Colonic mucosa (tissue), 4 donors: ENCODE data around the gene AHCY. TPM values are rescaled to one million over a fixed set of nuclear protein-coding genes. Genes with fewer than 3 reads are reported as not detected.
"Not testable (repeated sequence)": the region's sequence is repeated elsewhere in the genome, so short reads cannot be mapped to it uniquely, and the experiment has no call there.

Source experiments
- DNase-seq: peaks from one replicate; pipeline ENCODE4 v3.0.0-alpha.2; 2020
- H3K27ac ChIP-seq: fragments of 200-600 bp; one replicate; pipeline ENCODE4 v1.8.0; 2021
- H3K27me3 ChIP-seq: fragments of 200-600 bp; one replicate; pipeline ENCODE4 v1.8.0; 2021
- H3K36me3 ChIP-seq: fragments of 200-600 bp; one replicate; pipeline ENCODE4 v1.8.0; 2021
- H3K4me1 ChIP-seq: fragments of 200-600 bp; one replicate; pipeline ENCODE4 v1.8.0; 2021; ENCODE audit warnings: mild to moderate bottlenecking
- H3K4me3 ChIP-seq: fragments of 200-600 bp; one replicate; pipeline ENCODE4 v1.8.0; 2021
- H3K9ac ChIP-seq, 2 donors: one replicate each; pipeline ENCODE4 v1.7.0; 2013; ENCODE audit warnings: control low read depth in 2 of 2, low read depth in 2 of 2, low read length in 2 of 2
- H3K9me3 ChIP-seq: fragments of 200-600 bp; one replicate; pipeline ENCODE4 v1.8.0; 2021
- intact Hi-C: fragments of 100-400 bp; cut with DNase I; formaldehyde crosslinking; loops from one replicate; pipeline ENCODE4 v1.14.1; 2022
- total RNA-seq, 2 donors: library from RNA; stranded (reverse); fragmentation: NEBNext Ultra II Directional in 1 of 2; extraction: Animal tissue kit (Norgen Biotek cat#: 25700) in 1 of 2; gene quantifications; one replicate each; pipeline ENCODE4 v1.2.1, GENCODE V29; 2021
- TF ChIP-seq, protein P1 (sequence below): fragments of 200-600 bp; IDR thresholded peaks from one replicate; pipeline ENCODE4 v1.8.0; 2022; ENCODE audit warnings: antibody characterized with exemption, mild to moderate bottlenecking
- donor health status: healthy.
- donor health status: DM: no; HTN: no; CAD: no.
- donor health status: DM: no; HTN: no; CAD: no.

Gene AHCY
- total RNA-seq, result 100 to 1,000 TPM in 1 of 2 donors, 10 to 100 TPM in 1; 79.4 to 192 TPM

DNA sequence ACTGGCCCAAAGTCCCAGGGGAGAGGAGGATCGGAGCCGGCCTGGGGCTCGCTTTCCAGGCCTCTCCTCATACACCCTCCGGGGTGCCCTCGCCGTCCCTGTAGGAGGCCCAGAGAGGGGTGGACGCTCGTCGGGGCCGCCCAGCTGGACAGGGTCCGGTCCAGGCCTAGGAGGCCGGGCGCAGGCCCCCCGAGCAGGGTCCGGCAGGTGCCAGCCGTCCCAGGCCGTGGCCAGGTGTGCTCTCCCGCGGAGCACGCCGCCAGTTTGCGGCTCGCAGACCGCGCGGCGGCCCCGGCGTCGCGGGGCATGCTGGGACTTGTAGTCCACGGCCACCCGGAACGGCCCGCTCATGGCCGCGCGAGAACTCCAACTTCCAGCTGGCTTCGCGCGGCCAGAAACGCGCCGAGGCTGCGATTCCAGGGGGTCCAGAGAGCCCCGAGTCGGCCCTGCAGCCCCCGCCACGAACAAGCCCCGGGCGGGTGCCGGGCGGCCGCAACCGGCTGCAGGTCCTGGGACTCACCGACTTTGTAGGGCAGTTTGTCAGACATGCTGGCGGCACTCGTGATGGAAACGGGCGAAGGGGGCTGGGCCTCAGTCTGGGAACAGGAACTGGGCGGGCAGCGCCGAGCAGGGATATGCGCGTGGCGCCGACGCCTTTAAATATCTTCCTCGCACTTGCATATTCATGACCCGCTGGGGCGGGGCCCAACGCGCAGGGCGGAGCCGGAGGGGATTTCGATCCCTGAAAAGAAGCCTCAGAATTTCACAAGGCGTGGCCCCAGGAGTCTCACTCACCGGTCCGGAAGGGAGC lies at the start of gene AHCY:
Gene AHCY (minus strand): TSS at position 633 of the 811 bp plus-strand sequence. CDS start 85 bp downstream, at position 548.
- H3K9me3 ChIP-seq, result no peaks in the 10 kb centered on the region
- TF ChIP-seq, protein P1, sequence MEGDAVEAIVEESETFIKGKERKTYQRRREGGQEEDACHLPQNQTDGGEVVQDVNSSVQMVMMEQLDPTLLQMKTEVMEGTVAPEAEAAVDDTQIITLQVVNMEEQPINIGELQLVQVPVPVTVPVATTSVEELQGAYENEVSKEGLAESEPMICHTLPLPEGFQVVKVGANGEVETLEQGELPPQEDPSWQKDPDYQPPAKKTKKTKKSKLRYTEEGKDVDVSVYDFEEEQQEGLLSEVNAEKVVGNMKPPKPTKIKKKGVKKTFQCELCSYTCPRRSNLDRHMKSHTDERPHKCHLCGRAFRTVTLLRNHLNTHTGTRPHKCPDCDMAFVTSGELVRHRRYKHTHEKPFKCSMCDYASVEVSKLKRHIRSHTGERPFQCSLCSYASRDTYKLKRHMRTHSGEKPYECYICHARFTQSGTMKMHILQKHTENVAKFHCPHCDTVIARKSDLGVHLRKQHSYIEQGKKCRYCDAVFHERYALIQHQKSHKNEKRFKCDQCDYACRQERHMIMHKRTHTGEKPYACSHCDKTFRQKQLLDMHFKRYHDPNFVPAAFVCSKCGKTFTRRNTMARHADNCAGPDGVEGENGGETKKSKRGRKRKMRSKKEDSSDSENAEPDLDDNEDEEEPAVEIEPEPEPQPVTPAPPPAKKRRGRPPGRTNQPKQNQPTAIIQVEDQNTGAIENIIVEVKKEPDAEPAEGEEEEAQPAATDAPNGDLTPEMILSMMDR, result no peak
- H3K36me3 ChIP-seq, result no peaks in the 10 kb centered on the region
- H3K27me3 ChIP-seq, result no peaks in the 10 kb centered on the region
- peaks cover 8% of the 10 kb centered on the region for H3K4me1 ChIP-seq
- H3K9ac ChIP-seq, result peak within 1 kb of the TSS; percentile 86 to 94
- H3K4me3 ChIP-seq, result peak within 1 kb of the TSS; percentile 89
- peak; percentile 99 for DNase-seq
- peak within 1 kb of the TSS; percentile 92 for H3K27ac ChIP-seq
- intact Hi-C loops, result no loop called here

DNA sequence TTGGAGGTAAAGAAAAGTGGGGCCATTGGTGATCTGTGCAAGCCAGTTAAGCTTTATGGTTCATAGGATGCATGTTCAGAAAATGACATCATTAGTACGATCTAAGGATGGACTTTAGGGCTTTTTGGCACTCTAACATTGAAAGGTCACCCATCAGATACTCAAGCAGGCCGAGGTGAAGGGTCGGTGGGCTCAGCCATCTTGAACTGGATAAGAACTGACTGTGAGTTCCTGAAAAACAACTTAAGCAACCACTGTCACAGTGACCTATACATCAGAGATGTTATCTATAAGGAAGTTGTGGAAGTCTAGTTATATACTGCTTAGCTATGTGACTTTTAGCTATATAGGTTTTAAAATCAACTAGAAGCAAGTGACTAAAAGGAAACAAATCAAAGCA lies 46.9 kb upstream of the AHCY start:
- no peak overlapping the region for H3K27ac ChIP-seq
- no peaks in the 10 kb centered on the region for H3K36me3 ChIP-seq
- no peak for DNase-seq
- intact Hi-C loops, result no loop called here
- H3K27me3 ChIP-seq, result no peaks in the 10 kb centered on the region
- no peaks in the 10 kb centered on the region for H3K9me3 ChIP-seq
- H3K9ac ChIP-seq, result no peak overlapping the region
- H3K4me3 ChIP-seq, result no peak overlapping the region
- TF ChIP-seq, protein P1, result no peak
- no peaks in the 10 kb centered on the region for H3K4me1 ChIP-seq

DNA sequence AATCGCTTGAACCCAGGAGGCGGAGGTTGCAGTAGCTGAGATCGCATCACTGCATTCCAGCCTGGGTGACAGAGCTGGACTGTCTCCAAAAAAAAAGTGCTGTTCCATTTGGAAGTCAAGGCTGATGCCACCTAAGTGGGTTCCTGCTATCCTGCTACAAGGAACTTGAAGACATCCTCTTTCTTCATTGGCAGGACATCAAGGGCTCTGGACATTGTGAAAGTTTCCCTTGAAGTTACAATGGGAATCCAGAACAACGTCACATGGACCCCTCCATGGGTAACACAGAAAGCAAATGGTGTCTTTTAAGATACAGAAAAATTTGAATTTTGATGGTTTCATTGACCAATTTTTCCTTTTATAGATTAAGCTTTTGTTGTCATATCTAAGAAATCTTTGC lies 44.4 kb upstream of the AHCY start:
- Histone ChIP-seq H3K9ac (no peak overlapping the region), H3K9me3 (no peaks in the 10 kb centered on the region), H3K36me3 (no peaks in the 10 kb centered on the region), H3K4me3 (no peak overlapping the region), H3K4me1 (no peaks in the 10 kb centered on the region), H3K27ac (no peak overlapping the region), H3K27me3 (no peaks in the 10 kb centered on the region)
- TF ChIP-seq, protein P1, result no peak
- DNase-seq, result no peak
- intact Hi-C loops, result no loop called here

DNA sequence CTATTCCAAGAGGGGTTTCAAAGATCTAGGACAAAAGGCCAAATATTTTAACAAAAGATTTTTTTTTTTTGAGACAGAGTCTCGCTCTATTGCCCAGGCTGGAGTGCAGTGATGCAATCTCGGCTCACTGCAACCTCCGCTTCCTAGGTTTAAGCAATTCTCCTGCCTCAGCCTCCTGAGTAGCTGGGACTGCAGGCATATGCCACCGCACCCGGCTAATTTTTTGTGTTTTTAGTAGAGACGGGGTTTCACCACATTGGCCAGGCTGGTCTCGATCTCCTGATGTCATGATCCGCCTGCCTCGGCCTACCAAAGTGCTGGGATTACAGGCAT lies 43.3 kb upstream of the AHCY start:
- H3K27me3 ChIP-seq, H3K36me3 ChIP-seq, H3K4me1 ChIP-seq, H3K4me3 ChIP-seq, DNase-seq, H3K9me3 ChIP-seq, intact Hi-C loops, H3K27ac ChIP-seq, H3K9ac ChIP-seq: not testable (repeated sequence)

DNA sequence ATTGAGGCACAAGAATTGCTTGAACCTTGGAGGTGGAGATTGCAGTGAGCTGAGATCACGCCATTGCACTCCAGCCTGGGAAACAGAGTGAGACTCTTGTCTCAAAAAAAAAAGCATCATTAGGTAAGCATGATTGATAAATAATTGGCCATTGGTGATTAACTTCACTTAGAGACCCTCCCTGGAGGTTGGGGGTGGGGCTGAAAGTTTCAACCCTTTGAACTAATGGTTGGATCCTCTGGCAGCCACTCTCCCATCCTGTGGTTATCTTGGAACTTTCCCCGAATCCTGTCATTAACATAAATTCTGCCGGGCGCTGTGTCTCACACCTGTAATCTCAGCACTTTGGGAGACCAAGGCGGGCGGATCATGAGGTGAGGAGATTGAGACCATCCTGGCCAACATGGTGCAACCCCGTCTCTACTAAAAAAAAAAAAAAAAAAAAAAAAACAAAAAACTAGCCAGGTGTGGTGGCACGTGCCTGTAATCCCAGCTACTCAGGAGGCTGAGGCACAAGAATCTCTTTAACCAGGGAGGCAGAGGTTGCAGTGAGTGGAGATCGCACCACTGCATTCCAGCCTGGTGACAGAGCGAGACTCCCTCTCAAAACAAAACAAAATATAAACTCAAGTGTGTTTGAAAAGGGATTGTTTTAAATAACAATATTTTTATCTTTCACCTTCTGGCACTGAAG lies 42.8 kb upstream of the AHCY start:
- DNase-seq, H3K9ac ChIP-seq, H3K27ac ChIP-seq, intact Hi-C loops, H3K36me3 ChIP-seq, H3K4me3 ChIP-seq, H3K4me1 ChIP-seq, H3K27me3 ChIP-seq, H3K9me3 ChIP-seq: not testable (repeated sequence)

DNA sequence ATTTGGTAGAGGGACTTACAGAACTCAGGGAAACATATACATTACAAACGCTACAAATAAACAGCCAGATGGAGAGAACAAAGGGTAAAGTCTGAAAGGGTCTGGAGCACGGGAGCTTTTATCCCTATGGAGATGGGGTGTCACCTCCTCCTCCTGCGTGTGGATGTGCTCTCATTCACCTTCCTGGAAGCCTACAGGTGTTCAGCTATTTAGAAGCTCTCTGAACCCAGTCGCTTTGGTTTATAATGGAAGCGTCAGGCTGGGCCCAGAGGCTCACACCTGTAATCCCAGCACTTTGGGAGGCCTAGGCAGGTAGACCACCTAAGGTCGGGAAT lies 42.2 kb upstream of the AHCY start:
- Histone ChIP-seq H3K36me3 (no peaks in the 10 kb centered on the region), H3K9ac (no peak overlapping the region), H3K4me3 (no peak overlapping the region), H3K27ac (peak overlapping the region; percentile 71), H3K4me1 (no peaks in the 10 kb centered on the region), H3K9me3 (no peaks in the 10 kb centered on the region), H3K27me3 (no peaks in the 10 kb centered on the region)
- no peak for DNase-seq
- intact Hi-C loops, result no loop called here
- TF ChIP-seq, protein P1, result no peak
